ENCODE data around the gene ZSCAN10.
"Not testable (repeated sequence)": the region's sequence is repeated elsewhere in the genome, so short reads cannot be mapped to it uniquely, and the experiment has no call there.

- TF ChIP-seq CTCF (conservative IDR thresholded peaks at IDR 0.05 in 1 of 2, IDR thresholded peaks at IDR 0.05 in 1 of 2; ENCODE audit: low read depth in 1 of 2, low read length in 2 of 2); EZH2 (IDR thresholded peaks at IDR 0.05; ENCODE audit: low read length, missing control alignments): not testable (repeated sequence)
Observed at GRCh38 chr16:3069146-3069545, 29.9 kb downstream of the ZSCAN10 start.
